Hepatocyte (in vitro differentiated cells): ENCODE results near the gene GOLGA6L22.
"Not testable (repeated sequence)": the region's sequence is repeated elsewhere in the genome, so short reads cannot be mapped to it uniquely, and the experiment has no call there.

Experiments
- CTCF ChIP-seq: fragments of 200-600 bp; sonication (generic); IDR thresholded peaks from 2 replicates; pipeline ENCODE4 v1.5.1; 2016; ENCODE audit warnings: antibody characterized with exemption, mild to moderate bottlenecking; ENCODE audit not compliant: poor library complexity
- EZH2 ChIP-seq: fragments of 200-600 bp; sonication (generic); IDR thresholded peaks from 2 replicates; pipeline ENCODE4 v1.6.1; 2016; ENCODE audit warnings: antibody characterized with exemption, mild to moderate bottlenecking, borderline replicate concordance
- EZH2phosphoT487 ChIP-seq: fragments of 200-600 bp; sonication (generic); IDR thresholded peaks from one replicate; pipeline ENCODE4 v1.6.1; 2018; ENCODE audit warnings: antibody characterized with exemption, mild to moderate bottlenecking, low read depth, moderate library complexity; ENCODE audit not compliant: unreplicated experiment, severe bottlenecking

GRCh38 chr15:22420340-22420739, 38.4 kb upstream of the GOLGA6L22 start:
- TF ChIP-seq CTCF, EZH2, EZH2phosphoT487: not testable (repeated sequence)
